Keratinocyte (primary cell): ENCODE measurements around the gene SEC24C. TPM values are rescaled to one million over a fixed set of nuclear protein-coding genes. Genes with fewer than 3 reads are reported as not detected.

Experiments used
- DNase-seq: peaks from one replicate; pipeline ENCODE4 v3.0.0-alpha.2; 2011; ENCODE audit warnings: low read depth, missing footprints, low spot score
- FAIRE-seq: peaks from 2 replicates; lab custom pipeline; 2011; peaks lifted over from hg19 to GRCh38; lab: Jason Lieb, UNC
- H2AFZ ChIP-seq: 2 replicates; pipeline ENCODE4 v1.6.0; 2012; ENCODE audit warnings: low read length, control low read depth, inconsistent platforms; ENCODE audit not compliant: control insufficient read depth
- H3K27ac ChIP-seq: 2 replicates; pipeline ENCODE4 v1.5.1; 2011; ENCODE audit warnings: low read length; ENCODE audit not compliant: control insufficient read depth, insufficient read depth
- H3K27me3 ChIP-seq: 3 replicates; pipeline ENCODE4 v1.6.0; 2011; ENCODE audit warnings: low read length; ENCODE audit not compliant: control insufficient read depth, insufficient read depth; ENCODE audit errors: extremely low read depth
- H3K36me3 ChIP-seq, 2 experiments: 2 replicates in 1 of 2; 3 replicates in 1 of 2; pipeline ENCODE4 v1.5.1; 2011; ENCODE audit warnings: low read length in 2 of 2, mild to moderate bottlenecking in 1 of 2; ENCODE audit not compliant: control insufficient read depth in 2 of 2, insufficient read depth in 2 of 2; ENCODE audit errors: extremely low read depth in 1 of 2
- H3K4me1 ChIP-seq: 3 replicates; pipeline ENCODE4 v1.5.1; 2011; ENCODE audit warnings: low read length; ENCODE audit not compliant: control insufficient read depth, insufficient read depth; ENCODE audit errors: extremely low read depth
- H3K4me2 ChIP-seq: 3 replicates; pipeline ENCODE4 v1.6.0; 2011; ENCODE audit warnings: low read depth, low read length; ENCODE audit not compliant: control insufficient read depth, insufficient read depth; ENCODE audit errors: extremely low read depth
- H3K4me3 ChIP-seq, 3 experiments: fragments of 200-600 bp in 1 of 3; sonication (generic) in 1 of 3; 2 replicates in 2 of 3; 3 replicates in 1 of 3; pipeline ENCODE4 v1.5.1; 2011 to 2016; ENCODE audit warnings: low read length in 3 of 3, mild to moderate bottlenecking in 3 of 3, control low read depth in 2 of 3, inconsistent platforms in 1 of 3, low read depth in 1 of 3, mixed read lengths in 1 of 3, mixed run types in 1 of 3, moderate library complexity in 1 of 3; ENCODE audit not compliant: control insufficient read depth in 2 of 3, insufficient read depth in 2 of 3; ENCODE audit errors: extremely low read depth in 1 of 3
- H3K79me2 ChIP-seq: 2 replicates; pipeline ENCODE4 v1.6.0; 2012; ENCODE audit warnings: low read length; ENCODE audit not compliant: control insufficient read depth, insufficient read depth
- H3K9ac ChIP-seq: 3 replicates; pipeline ENCODE4 v1.6.0; 2011; ENCODE audit warnings: low read length; ENCODE audit not compliant: control insufficient read depth, insufficient read depth; ENCODE audit errors: extremely low read depth
- H3K9me1 ChIP-seq: 3 replicates; pipeline ENCODE4 v1.6.0; 2011; ENCODE audit warnings: low read length; ENCODE audit not compliant: control insufficient read depth, insufficient read depth; ENCODE audit errors: extremely low read depth
- H3K9me3 ChIP-seq: 2 replicates; pipeline ENCODE4 v1.5.1; 2012; ENCODE audit warnings: low read depth, low read length; ENCODE audit not compliant: control insufficient read depth
- H4K20me1 ChIP-seq: 3 replicates; pipeline ENCODE4 v1.6.0; 2011; ENCODE audit warnings: low read length; ENCODE audit not compliant: control insufficient read depth, insufficient read depth; ENCODE audit errors: extremely low read depth
- EZH2 ChIP-seq: IDR thresholded peaks from one replicate; pipeline ENCODE4 v1.6.1; 2012; ENCODE audit warnings: inconsistent platforms, mild to moderate bottlenecking, low read length, moderate library complexity
- dilution Hi-C: fragments of 300-500 bp; cut with MboI; formaldehyde crosslinking; loops from one replicate; pipeline ENCODE4 v1.7.0; 2020; ENCODE audit warnings: low sequenced_read_pairs; ENCODE audit not compliant: extremely low pct_ligation_motif_present
- polyA plus RNA-seq, 5 experiments: library from polyadenylated mRNA; depleted of rRNA in 3 of 5; stranded (reverse) in 3 of 5; stranded (forward) in 1 of 5; unstranded in 1 of 5; fragments of >200 nt; gene quantifications; 1 replicate in 1 of 5; 2 replicates in 3 of 5; 3 replicates in 1 of 5; pipeline versions ENCODE4 v1.2.1 to v1.2.3, GENCODE V29; 2011 to 2012; ENCODE audit warnings: missing spikeins in 2 of 5, low read depth in 1 of 5, low replicate concordance in 1 of 5
- small RNA-seq, 3 experiments: library from RNA; depleted of rRNA; stranded (forward); fragments of <200 nt; gene quantifications; one replicate each; pipeline ENCODE3, GENCODE V24; 2012; ENCODE audit warnings: low read depth in 3 of 3, low replicate concordance in 1 of 3; ENCODE audit not compliant: insufficient read length in 3 of 3
- TF ChIP-seq, protein P1 (sequence below), 3 experiments: IDR thresholded peaks in 1 of 3; conservative IDR thresholded peaks in 1 of 3; optimal IDR thresholded peaks in 1 of 3; 2 replicates in 2 of 3; 3 replicates in 1 of 3; pipeline versions ENCODE3 to v1.5.1; 2011; ENCODE audit warnings: low read length in 3 of 3, mild to moderate bottlenecking in 3 of 3, moderate library complexity in 2 of 3, control low read depth in 1 of 3, inconsistent platforms in 1 of 3; ENCODE audit not compliant: insufficient read depth in 2 of 3; ENCODE audit errors: extremely low read depth in 1 of 3

The SEC24C gene
- polyA plus RNA-seq, 1 donor (not counting 4 experiments of a cell fraction or from before 2014, with no cell fraction given), result 65.3 TPM

GRCh38 chr10:73819513-73820093, 75.4 kb downstream of the SEC24C start:
- no peak overlapping the region for H3K27ac ChIP-seq
- no peaks in the 10 kb centered on the region for H4K20me1 ChIP-seq
- H3K79me2 ChIP-seq, result no peaks in the 10 kb centered on the region
- peak overlapping the region; percentile 45 for H3K9ac ChIP-seq
- TF ChIP-seq EZH2, result no peak
- TF ChIP-seq, protein P1, sequence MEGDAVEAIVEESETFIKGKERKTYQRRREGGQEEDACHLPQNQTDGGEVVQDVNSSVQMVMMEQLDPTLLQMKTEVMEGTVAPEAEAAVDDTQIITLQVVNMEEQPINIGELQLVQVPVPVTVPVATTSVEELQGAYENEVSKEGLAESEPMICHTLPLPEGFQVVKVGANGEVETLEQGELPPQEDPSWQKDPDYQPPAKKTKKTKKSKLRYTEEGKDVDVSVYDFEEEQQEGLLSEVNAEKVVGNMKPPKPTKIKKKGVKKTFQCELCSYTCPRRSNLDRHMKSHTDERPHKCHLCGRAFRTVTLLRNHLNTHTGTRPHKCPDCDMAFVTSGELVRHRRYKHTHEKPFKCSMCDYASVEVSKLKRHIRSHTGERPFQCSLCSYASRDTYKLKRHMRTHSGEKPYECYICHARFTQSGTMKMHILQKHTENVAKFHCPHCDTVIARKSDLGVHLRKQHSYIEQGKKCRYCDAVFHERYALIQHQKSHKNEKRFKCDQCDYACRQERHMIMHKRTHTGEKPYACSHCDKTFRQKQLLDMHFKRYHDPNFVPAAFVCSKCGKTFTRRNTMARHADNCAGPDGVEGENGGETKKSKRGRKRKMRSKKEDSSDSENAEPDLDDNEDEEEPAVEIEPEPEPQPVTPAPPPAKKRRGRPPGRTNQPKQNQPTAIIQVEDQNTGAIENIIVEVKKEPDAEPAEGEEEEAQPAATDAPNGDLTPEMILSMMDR (optimal IDR thresholded peaks at IDR 0.05 in 1 of 3, IDR thresholded peaks at IDR 0.05 in 1 of 3, conservative IDR thresholded peaks at IDR 0.05 in 1 of 3; ENCODE audit: extremely low read depth in 1 of 3, insufficient read depth in 2 of 3, low read length in 3 of 3), result peak; percentile 38 to 52 (median 51)
- no peaks in the 10 kb centered on the region for H3K9me3 ChIP-seq
- no peaks in the 10 kb centered on the region for H3K27me3 ChIP-seq
- H3K4me3 ChIP-seq, result peak overlapping the region in 1 of 3 experiments; percentile 17
- H3K4me1 ChIP-seq, result peaks cover 16% of the 10 kb centered on the region
- H3K4me2 ChIP-seq, result peak overlapping the region; percentile 63
- FAIRE-seq (no peak), DNase-seq (no peak)
- H3K9me1 ChIP-seq, result no peaks in the 10 kb centered on the region
- dilution Hi-C loops, result no loop called here
- no peak overlapping the region for H2AFZ ChIP-seq
- H3K36me3 ChIP-seq, result peaks cover 7 to 13% of the 10 kb centered on the region in 2 experiments

Small RNA genes lying within 50 kb of the gene (small RNA-seq; reads per million reads assigned to genes)
- 0 reads per million in 3 experiments for gene AC022400.4
- gene AC022400.9, result 0 reads per million in 3 experiments
- 0 reads per million in 3 experiments for gene RNA5SP320
- 0 reads per million in 3 experiments for gene ZSWIM8-AS1

Other genes starting within 250 kb of the SEC24C start
- gene PPP3CB, start 248.3 kb upstream of the SEC24C start, polyA plus RNA-seq, result 14.8 to 23.5 TPM (median 20.6 TPM) in 3 replicates
- 7.3 to 7.7 TPM (median 7.6 TPM) in 3 replicates for gene USP54, start 153.0 kb upstream of the SEC24C start, polyA plus RNA-seq
- gene MYOZ1, start 102.9 kb upstream of the SEC24C start, polyA plus RNA-seq, result not detected in 3 replicates
- gene SYNPO2L, start 88.3 kb upstream of the SEC24C start, polyA plus RNA-seq, result 0.02 TPM in 1 of 3 replicates, not detected in the others
- 2.4 to 4.8 TPM (median 3.6 TPM) in 3 replicates for gene AGAP5, start 46.3 kb upstream of the SEC24C start, polyA plus RNA-seq
- gene CHCHD1, start 37.7 kb downstream of the SEC24C start, polyA plus RNA-seq, result 39.5 to 59.8 TPM (median 49.8 TPM) in 3 replicates
- 34.2 to 83.5 TPM (median 39.2 TPM) in 3 replicates for gene ZSWIM8, start 41.2 kb downstream of the SEC24C start, polyA plus RNA-seq
- gene NDST2, start 67.2 kb downstream of the SEC24C start, polyA plus RNA-seq, result 13.3 to 21.8 TPM (median 14.8 TPM) in 3 replicates
- gene CAMK2G, start 130.2 kb downstream of the SEC24C start, polyA plus RNA-seq, result 17.6 to 25.3 TPM (median 23.0 TPM) in 3 replicates
- gene PLAU, start 166.8 kb downstream of the SEC24C start, polyA plus RNA-seq, result 201 to 814 TPM (median 262 TPM) in 3 replicates